Breast epithelium (tissue), 4 donors: Measurements from ENCODE around the gene GAPDHS. TPM values are rescaled to one million over a fixed set of nuclear protein-coding genes. Genes with fewer than 3 reads are reported as not detected.

Source experiments
- DNase-seq, 2 donors: peaks; one replicate each; pipeline ENCODE4 v3.0.0-alpha.2; 2019; ENCODE audit warnings: low spot score in 2 of 2
- H3K27ac ChIP-seq, 2 donors: fragments of 200-600 bp; sonication (generic) in 1 of 2; one replicate each; pipeline ENCODE4 v1.5.1; 2016 to 2019; ENCODE audit warnings: mild to moderate bottlenecking in 1 of 2
- H3K27me3 ChIP-seq, 2 donors: fragments of 200-600 bp; sonication (generic) in 1 of 2; one replicate each; pipeline versions ENCODE4 v1.5.1 to v1.6.0; 2017 to 2019; ENCODE audit warnings: control low read depth in 1 of 2, mild to moderate bottlenecking in 1 of 2
- H3K36me3 ChIP-seq: fragments of 200-600 bp; one replicate; pipeline ENCODE4 v1.5.1; 2019
- H3K4me1 ChIP-seq, 2 donors: fragments of 200-600 bp; sonication (generic); one replicate each; pipeline ENCODE4 v1.5.1; 2016 to 2019; ENCODE audit warnings: control low read depth in 1 of 2
- H3K4me3 ChIP-seq, 3 donors: fragments of 200-600 bp; sonication (generic); 1 replicate in 2 of 3; 2 replicates in 1 of 3; pipeline ENCODE4 v1.5.1; 2016 to 2019; ENCODE audit warnings: mild to moderate bottlenecking in 3 of 3, moderate library complexity in 2 of 3
- H3K9me3 ChIP-seq, 2 donors: fragments of 200-600 bp; sonication (generic) in 1 of 2; one replicate each; pipeline ENCODE4 v1.5.1; 2016 to 2019; ENCODE audit warnings: control low read depth in 1 of 2
- CTCF ChIP-seq, 3 donors: fragments of 450-650 bp; IDR thresholded peaks; one replicate each; pipeline ENCODE4 v1.5.1; 2016 to 2017; ENCODE audit warnings: antibody characterized with exemption in 3 of 3, mild to moderate bottlenecking in 3 of 3, moderate library complexity in 3 of 3
- POLR2A ChIP-seq: fragments of 450-650 bp; IDR thresholded peaks from one replicate; pipeline ENCODE4 v1.6.1; 2016; ENCODE audit warnings: antibody characterized with exemption, mild to moderate bottlenecking, moderate library complexity
- POLR2AphosphoS5 ChIP-seq, 3 donors: sonication (generic); formaldehyde crosslinking; IDR thresholded peaks; one replicate each; pipeline ENCODE4 v1.6.1; 2017; ENCODE audit warnings: antibody characterized with exemption in 3 of 3
- intact Hi-C: fragments of 100-400 bp; cut with DNase I; formaldehyde crosslinking; loops from one replicate; pipeline ENCODE4 v1.15.1; 2023; ENCODE audit warnings: low total_unique reads
- total RNA-seq, 3 donors: library from RNA; depleted of rRNA; stranded (reverse); fragments of >200 nt; gene quantifications; one replicate each; pipeline ENCODE4 v1.1.0, GENCODE V29; 2016

The GAPDHS gene
- total RNA-seq, 3 donors from 2014 or later = not detected

GRCh38 chr19:35490364-35490763 lies 42.9 kb upstream of the GAPDHS start, which contains the start of gene KRTDAP:
TSS of gene KRTDAP (minus strand) at chr19:35490464. CDS start at chr19:35490442, 22 bp downstream.
- no peaks in the 10 kb centered on the region for H3K36me3 ChIP-seq
- H3K27me3 ChIP-seq = no peaks in the 10 kb centered on the region
- DNase-seq = no peak
- no peak within 1 kb of the TSS for H3K4me3 ChIP-seq
- no peak for TF ChIP-seq POLR2AphosphoS5 (IDR thresholded peaks at IDR 0.05)
- TF ChIP-seq POLR2A = no peak
- no peak for TF ChIP-seq CTCF (IDR thresholded peaks at IDR 0.05)
- intact Hi-C loops = no loop called here
- H3K4me1 ChIP-seq = no peaks in the 10 kb centered on the region
- H3K9me3 ChIP-seq = no peaks in the 10 kb centered on the region
- H3K27ac ChIP-seq = no peak within 1 kb of the TSS

- Histone ChIP-seq H3K27me3 (no peaks in the 10 kb centered on the region), H3K4me3 (no peak overlapping the region), H3K4me1 (no peaks in the 10 kb centered on the region), H3K36me3 (no peaks in the 10 kb centered on the region), H3K9me3 (no peaks in the 10 kb centered on the region), H3K27ac (no peak overlapping the region)
- no peak for TF ChIP-seq POLR2AphosphoS5 (IDR thresholded peaks at IDR 0.05)
- TF ChIP-seq CTCF (IDR thresholded peaks at IDR 0.05) = no peak
- no peak for TF ChIP-seq POLR2A
- intact Hi-C loops = no loop called here
- DNase-seq = no peak
Measured at GRCh38 chr19:35491836-35492360, 41.4 kb upstream of the GAPDHS start.

GRCh38 chr19:35493971-35494370 lies 39.3 kb upstream of the GAPDHS start:
- TF ChIP-seq POLR2AphosphoS5 (IDR thresholded peaks at IDR 0.05) (no peak), CTCF (IDR thresholded peaks at IDR 0.05) (no peak), POLR2A (no peak)
- H3K27ac ChIP-seq = no peak overlapping the region
- intact Hi-C loops = no loop called here
- no peaks in the 10 kb centered on the region for H3K4me1 ChIP-seq
- no peaks in the 10 kb centered on the region for H3K9me3 ChIP-seq
- DNase-seq = no peak
- no peak overlapping the region for H3K4me3 ChIP-seq
- H3K36me3 ChIP-seq = no peaks in the 10 kb centered on the region
- no peaks in the 10 kb centered on the region for H3K27me3 ChIP-seq

GRCh38 chr19:35495107-35496064 lies 37.9 kb upstream of the GAPDHS start:
- Histone ChIP-seq H3K36me3 (no peaks in the 10 kb centered on the region), H3K4me1 (no peaks in the 10 kb centered on the region), H3K27me3 (no peaks in the 10 kb centered on the region), H3K27ac (no peak overlapping the region), H3K9me3 (no peaks in the 10 kb centered on the region), H3K4me3 (peak overlapping the region in 1 of 3 donors; percentile 49)
- TF ChIP-seq CTCF (IDR thresholded peaks at IDR 0.05) (peak; percentile 70 to 93 (median 93)), POLR2A (no peak), POLR2AphosphoS5 (IDR thresholded peaks at IDR 0.05) (no peak)
- intact Hi-C loops = no loop called here
- peak; percentile 27 to 64 for DNase-seq

- intact Hi-C loops = no loop called here
- no peaks in the 10 kb centered on the region for H3K4me1 ChIP-seq
- no peaks in the 10 kb centered on the region for H3K36me3 ChIP-seq
- H3K27me3 ChIP-seq = no peaks in the 10 kb centered on the region
- H3K27ac ChIP-seq = no peak overlapping the region
- H3K4me3 ChIP-seq = no peak overlapping the region
- H3K9me3 ChIP-seq = no peaks in the 10 kb centered on the region
- no peak for DNase-seq
- TF ChIP-seq POLR2AphosphoS5 (IDR thresholded peaks at IDR 0.05) (no peak), POLR2A (no peak), CTCF (IDR thresholded peaks at IDR 0.05) (no peak)
Measured at GRCh38 chr19:35497406-35497805, 35.9 kb upstream of the GAPDHS start.
